ENCODE data around the gene IMMP2L.

The IMMP2L gene

DNA sequence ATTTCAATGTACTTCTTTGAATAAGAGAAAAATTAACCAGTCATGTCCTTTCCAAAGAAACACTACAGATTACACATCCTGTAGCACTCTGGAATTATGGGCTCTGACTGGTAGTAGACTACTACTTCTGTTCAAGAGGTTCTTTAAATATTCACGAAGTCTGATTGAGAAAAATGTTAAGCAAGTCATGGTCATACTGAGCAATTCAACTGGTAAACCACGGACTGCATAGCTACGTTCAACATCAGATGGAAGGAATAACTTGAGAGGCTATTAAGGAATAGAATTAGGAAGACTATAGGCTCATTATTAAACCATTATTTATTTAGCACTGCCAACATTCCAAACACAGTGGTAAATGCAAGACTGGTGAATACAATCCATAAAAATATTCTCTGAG is 160.8 kb downstream of the IMMP2L start:
- TF ChIP-seq, protein P1, sequence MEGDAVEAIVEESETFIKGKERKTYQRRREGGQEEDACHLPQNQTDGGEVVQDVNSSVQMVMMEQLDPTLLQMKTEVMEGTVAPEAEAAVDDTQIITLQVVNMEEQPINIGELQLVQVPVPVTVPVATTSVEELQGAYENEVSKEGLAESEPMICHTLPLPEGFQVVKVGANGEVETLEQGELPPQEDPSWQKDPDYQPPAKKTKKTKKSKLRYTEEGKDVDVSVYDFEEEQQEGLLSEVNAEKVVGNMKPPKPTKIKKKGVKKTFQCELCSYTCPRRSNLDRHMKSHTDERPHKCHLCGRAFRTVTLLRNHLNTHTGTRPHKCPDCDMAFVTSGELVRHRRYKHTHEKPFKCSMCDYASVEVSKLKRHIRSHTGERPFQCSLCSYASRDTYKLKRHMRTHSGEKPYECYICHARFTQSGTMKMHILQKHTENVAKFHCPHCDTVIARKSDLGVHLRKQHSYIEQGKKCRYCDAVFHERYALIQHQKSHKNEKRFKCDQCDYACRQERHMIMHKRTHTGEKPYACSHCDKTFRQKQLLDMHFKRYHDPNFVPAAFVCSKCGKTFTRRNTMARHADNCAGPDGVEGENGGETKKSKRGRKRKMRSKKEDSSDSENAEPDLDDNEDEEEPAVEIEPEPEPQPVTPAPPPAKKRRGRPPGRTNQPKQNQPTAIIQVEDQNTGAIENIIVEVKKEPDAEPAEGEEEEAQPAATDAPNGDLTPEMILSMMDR (conservative IDR thresholded peaks at IDR 0.05), result no peak
- no peak for TF ChIP-seq ZFX (IDR thresholded peaks at IDR 0.05)
- no peak overlapping the region for H3K27ac ChIP-seq

DNA sequence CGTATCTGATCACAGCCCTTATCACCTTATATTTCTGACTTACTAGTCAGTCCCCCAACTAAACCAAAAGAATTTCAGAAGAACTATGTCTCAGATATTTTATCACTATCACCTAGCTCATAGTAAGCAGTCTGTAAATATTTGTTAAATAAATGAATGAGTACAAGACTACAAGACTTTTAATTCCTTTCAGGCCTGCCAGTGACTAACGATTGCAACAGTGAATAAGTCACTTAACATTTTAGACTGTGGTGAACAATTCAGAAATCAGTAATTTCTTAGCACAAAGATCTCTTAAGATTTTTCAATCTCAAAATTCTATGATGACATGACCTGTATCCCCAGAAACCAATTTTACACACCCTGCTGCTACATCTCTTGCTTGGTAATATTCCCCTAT is 162.2 kb downstream of the IMMP2L start:
- TF ChIP-seq, protein P1 (conservative IDR thresholded peaks at IDR 0.05), result no peak
- TF ChIP-seq ZFX (IDR thresholded peaks at IDR 0.05), result no peak
- no peak overlapping the region for H3K27ac ChIP-seq

DNA sequence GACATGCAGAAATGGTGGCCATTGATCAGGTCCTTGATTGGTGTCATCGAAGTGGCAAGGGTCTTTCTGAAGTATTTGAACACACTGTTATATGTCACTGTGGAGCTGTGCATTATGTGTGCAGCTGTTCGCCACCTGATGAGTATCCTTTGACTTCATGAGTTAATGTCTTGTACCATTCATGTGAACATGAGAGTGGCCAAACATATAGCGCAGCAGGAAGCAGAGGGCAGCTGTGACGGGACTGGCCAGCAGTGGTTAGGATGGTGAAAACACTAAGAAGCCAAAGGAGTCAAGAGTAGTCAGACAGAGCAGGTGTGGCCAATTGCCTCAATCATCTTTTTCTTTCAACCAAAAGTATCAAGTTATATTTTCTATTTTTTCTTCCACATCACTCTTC is 167.4 kb downstream of the IMMP2L start:
- no peak overlapping the region for H3K27ac ChIP-seq
- no peak for TF ChIP-seq ZFX (IDR thresholded peaks at IDR 0.05)
- TF ChIP-seq, protein P1 (conservative IDR thresholded peaks at IDR 0.05), result no peak

- H3K27ac ChIP-seq, result no peak overlapping the region
- TF ChIP-seq, protein P1 (conservative IDR thresholded peaks at IDR 0.05), result no peak
- no peak for TF ChIP-seq ZFX (IDR thresholded peaks at IDR 0.05)
Measured at GRCh38 chr7:111393011-111393754, 169.1 kb downstream of the IMMP2L start.

DNA sequence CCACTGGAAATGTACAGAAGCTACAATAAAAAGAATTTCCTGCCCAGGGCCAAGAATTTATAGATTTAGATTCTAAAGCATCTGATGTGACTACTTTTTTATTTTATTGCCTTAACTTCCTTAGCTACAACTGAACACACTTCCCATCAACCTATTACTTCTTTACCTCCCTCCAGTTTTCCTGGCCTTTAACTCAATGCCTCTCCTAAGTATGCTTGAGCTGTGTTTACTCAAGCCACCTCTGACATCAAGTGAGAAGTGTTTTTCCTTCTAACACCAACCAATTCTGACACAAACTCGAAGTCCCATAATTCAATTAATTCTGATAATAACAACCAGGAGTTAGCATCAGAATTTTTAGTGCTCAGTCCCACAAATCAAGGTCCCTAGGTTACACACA is 170.0 kb downstream of the IMMP2L start:
- no peak overlapping the region for H3K27ac ChIP-seq
- TF ChIP-seq, protein P1 (conservative IDR thresholded peaks at IDR 0.05), result no peak
- no peak for TF ChIP-seq ZFX (IDR thresholded peaks at IDR 0.05)

- TF ChIP-seq, protein P1 (conservative IDR thresholded peaks at IDR 0.05), result no peak
- no peak for TF ChIP-seq ZFX (IDR thresholded peaks at IDR 0.05)
- no peak overlapping the region for H3K27ac ChIP-seq
Measured at GRCh38 chr7:111390000-111390399, 172.3 kb downstream of the IMMP2L start.

DNA sequence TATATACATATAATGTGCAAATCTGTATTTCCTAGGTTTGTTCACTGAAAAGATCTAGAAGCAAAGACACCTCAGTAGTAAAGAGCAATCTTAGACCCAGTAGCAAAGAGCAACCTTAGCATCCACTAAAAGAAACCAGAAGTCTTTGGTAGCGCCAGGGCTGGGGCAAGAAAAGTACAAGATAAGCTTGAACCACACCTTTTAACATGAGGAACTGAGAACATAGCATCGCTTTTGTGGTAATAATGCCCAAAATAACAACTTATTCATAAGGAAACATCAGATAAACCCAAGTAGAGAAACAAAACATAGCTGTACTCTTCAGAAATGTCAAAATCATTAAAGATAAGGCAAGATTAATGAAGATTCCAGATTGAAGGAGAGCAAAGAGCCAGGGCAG is 173.4 kb downstream of the IMMP2L start:
- no peak overlapping the region for H3K27ac ChIP-seq
- TF ChIP-seq, protein P1 (conservative IDR thresholded peaks at IDR 0.05), result no peak
- no peak for TF ChIP-seq ZFX (IDR thresholded peaks at IDR 0.05)

All from C4-2B (cell line).